Neural progenitor cell (in vitro differentiated cells): Measurements from ENCODE around the gene CNOT2.

Experiments used
- EZH2 ChIP-seq: fragments of 200-600 bp; sonication (generic); IDR thresholded peaks from 2 replicates; pipeline ENCODE4 v1.6.1; 2017; ENCODE audit warnings: antibody characterized with exemption, mild to moderate bottlenecking, moderate library complexity
- EZH2phosphoT487 ChIP-seq: fragments of 200-600 bp; sonication (generic); IDR thresholded peaks from 2 replicates; pipeline ENCODE4 v1.6.1; 2017; ENCODE audit warnings: antibody characterized with exemption
- TF ChIP-seq, protein P1 (sequence below): fragments of 200-600 bp; sonication (generic); IDR thresholded peaks from 2 replicates; pipeline ENCODE4 v1.5.1; 2017; ENCODE audit warnings: antibody characterized with exemption, mild to moderate bottlenecking

GRCh38 chr12:70334742-70335141 is 91.5 kb downstream of the CNOT2 start:
- TF ChIP-seq, protein P1, sequence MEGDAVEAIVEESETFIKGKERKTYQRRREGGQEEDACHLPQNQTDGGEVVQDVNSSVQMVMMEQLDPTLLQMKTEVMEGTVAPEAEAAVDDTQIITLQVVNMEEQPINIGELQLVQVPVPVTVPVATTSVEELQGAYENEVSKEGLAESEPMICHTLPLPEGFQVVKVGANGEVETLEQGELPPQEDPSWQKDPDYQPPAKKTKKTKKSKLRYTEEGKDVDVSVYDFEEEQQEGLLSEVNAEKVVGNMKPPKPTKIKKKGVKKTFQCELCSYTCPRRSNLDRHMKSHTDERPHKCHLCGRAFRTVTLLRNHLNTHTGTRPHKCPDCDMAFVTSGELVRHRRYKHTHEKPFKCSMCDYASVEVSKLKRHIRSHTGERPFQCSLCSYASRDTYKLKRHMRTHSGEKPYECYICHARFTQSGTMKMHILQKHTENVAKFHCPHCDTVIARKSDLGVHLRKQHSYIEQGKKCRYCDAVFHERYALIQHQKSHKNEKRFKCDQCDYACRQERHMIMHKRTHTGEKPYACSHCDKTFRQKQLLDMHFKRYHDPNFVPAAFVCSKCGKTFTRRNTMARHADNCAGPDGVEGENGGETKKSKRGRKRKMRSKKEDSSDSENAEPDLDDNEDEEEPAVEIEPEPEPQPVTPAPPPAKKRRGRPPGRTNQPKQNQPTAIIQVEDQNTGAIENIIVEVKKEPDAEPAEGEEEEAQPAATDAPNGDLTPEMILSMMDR = no peak
- TF ChIP-seq EZH2 (no peak), EZH2phosphoT487 (no peak)
